NCI-H2196 treated with DMSO at 0.1 percent for 48 hours (cell line): ENCODE results near the gene SLC35E3.

Experiments
- DNase-seq: peaks from one replicate; lab custom pipeline; 2025; ENCODE audit not compliant: unreplicated experiment; lab: John Stamatoyannopoulos, UW

The SLC35E3 gene

DNA sequence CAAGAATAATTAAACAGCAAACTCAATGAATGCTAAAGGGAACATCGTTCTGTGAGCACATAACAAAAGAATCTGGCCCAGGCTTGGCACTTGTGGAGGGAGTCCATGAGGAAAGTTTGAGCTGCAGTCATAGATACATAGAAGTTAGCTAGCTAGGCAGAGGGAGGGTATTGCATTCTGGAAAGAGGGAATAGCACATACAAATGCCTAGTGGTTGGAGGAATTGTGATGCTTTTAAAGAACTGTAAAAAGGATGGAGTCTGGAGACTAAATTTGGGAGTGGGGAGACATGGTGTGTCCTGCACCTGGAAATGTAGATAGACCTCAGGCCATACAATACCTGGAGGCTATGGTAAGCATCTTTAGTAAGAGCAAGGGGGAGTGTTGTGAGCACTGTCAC, 24.0 kb downstream of the SLC35E3 start:
- DNase-seq, result no peak

DNA sequence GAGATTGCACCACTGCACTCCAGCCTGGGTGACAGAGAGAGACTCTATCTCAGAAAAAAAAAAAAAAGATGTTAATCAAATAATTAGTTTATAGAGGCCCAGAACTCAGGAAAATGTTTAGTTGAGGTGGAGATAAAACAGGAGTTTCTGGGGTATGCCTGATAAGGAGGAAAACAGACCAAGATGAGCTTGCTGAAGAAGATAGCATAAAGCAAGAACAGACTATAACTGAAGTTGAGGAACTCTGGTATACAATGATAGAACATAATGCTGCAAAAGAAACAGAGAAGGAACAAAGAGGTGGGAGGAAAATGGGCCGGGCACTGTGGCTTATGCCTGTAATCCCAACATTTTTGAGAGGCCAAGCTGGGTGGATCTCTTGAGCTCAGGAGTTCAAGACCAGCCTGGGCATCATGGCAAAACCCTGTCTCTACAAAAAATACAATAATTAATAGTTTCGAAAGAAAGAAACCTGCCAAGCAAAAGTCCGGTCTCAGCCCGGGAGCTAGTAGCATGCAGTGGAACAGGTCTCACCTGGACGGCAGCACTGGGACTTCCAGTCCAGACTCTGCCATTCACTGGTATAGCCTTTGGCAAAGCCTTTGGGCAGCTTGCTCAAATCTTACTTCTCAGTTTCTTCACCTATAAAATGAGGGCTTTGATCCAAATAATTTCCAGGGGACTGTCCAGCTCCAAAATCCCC, 25.4 kb downstream of the SLC35E3 start:
- DNase-seq, result no peak

DNA sequence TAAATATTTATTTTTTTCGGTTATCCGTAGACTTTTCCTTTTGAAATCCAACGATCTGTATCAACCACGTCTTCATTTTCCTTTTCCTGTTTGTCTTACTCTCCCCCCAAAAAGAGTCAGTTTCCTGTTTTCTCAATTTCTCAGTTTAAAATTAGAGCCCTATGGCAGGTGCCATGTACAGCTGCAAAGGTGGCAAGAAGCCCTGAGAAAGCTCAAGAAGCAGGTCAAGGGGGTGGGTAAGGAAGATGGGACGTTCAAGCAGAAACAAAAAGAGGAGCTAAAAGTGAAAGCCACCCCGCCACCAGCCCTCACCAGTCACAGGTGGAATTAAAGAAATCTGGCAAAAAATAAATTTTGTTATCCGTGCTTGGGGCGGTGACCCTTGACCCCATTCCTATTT, 26.7 kb downstream of the SLC35E3 start:
- DNase-seq, result no peak

DNA sequence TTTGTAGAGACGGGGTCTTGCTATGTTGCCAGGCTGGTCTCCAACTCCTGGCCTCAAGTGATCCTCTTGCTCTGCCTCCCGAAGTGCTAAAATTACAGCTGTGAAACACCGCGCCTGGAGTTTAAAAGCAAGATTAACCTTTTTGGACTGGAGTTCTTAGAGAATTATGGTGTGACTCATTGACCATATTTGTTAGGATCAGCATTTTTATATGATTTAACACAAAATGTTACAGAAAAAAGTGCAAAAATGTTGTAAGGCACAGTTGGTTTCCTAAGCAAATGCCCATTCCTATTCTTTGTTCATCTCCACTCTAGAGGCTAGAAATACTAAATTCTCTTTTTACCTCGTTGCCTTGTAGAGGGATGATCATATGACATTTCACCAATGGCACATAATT, 27.6 kb downstream of the SLC35E3 start:
- DNase-seq, result no peak

DNA sequence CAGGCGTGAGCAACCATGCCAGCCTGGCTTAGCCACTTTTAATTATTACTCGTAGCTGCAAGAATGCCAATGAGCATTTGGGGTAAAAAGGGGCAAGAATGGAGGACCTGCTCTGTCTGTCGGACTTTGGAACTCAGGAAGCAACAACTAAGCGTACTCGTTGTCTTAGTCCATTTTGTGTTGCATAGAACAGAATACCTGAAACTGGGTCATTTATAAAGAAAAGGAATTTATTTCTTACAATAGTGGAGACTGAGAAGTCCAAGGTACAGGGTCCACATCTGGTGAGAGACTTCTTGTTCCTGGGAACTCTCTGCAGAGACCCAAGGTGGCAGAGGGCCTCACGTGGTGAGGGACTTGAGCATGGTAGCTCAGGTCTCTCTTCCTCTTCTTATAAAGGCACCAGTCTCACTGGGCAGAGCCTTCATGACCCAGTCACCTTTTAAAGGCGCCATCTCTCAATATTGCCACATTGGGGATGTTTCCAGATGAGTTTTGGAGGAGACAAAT, 29.2 kb downstream of the SLC35E3 start:
- DNase-seq, result no peak

DNA sequence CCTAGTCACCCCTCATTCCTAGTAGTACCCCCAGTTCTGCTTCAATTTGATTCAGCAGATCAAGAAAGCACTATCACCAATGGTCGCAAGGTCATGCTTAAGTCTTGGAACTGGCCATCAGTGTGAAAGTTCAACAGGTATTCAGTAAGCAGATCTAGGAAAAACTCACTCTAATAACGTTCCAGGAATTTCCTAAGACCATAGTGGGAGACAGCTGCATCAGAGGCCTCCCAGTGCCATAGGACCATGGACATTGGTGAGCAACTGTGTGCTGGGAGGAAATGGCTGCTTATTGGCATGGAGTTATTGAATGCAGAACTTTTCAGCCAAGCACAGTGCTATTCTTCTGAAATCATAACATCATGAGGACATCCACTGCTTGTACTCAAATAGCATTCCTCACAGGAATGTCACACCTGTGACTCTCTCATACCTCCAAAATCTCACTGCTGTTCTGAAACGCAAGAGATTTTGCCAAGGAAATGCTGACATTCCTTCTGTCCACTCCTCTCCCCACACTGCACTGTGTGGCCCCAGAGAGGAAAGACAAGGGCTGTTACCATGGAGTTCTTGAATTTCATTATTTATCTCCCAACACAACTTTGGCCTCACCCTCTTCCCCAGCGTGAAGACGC, 31.1 kb downstream of the SLC35E3 start:
- no peak for DNase-seq

DNA sequence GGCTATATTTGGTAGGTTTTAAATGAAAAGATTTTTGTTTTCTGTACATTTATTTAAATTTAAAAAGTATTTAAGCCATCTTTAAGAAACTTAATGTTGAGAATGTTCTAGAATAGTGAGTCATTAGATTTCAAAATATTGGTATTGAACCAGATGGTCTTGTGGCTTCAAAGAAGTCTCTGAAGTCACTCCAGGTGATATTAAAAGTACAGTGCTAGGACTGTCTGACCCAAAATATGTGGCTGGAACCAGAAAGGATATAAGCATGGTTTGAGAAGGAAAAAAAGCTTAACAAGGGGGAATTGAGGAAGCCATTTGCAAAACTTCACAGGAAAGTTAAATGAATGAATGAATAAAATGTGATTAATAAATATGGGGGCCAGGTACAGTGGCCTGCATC, 33.3 kb downstream of the SLC35E3 start:
- DNase-seq, result no peak

DNA sequence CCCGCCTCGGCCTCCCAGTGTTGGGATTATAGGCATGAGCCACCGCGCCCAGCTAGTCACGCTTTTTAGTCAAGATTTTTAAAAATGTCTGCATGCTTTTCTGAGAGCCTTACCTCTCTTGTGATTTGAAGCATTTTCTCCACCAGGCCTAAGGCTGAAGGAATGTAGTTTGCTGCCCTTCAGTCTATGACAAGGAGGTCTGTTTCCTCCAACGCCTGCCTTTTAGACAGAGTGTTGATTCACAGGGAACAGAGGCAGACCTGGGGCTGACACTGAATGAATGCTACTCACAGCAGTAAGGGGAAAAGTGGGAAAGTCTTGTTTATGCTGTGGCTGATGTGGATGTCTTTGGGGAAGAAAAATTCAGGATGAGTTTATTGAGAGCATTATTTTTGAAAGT, 34.8 kb downstream of the SLC35E3 start:
- no peak for DNase-seq

DNA sequence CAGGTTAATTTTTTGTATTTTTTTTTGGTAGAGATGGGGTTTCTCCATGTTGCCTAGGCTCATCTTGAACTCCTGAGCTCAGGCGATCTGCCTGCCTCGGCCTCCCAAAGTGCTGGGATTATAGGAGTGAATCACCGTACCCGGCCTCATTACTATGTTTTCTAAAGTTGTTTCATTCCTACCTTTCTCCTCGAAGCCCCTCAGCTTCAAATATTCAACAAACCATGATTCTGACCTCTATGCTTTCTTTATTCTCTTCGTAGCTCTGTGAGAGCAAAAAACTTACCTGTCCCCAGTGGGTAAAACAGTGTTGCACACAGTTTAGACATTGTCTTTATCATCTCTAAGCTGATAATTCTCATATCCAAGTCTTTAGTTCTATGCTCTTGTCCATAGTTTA, 35.8 kb downstream of the SLC35E3 start:
- no peak for DNase-seq

DNA sequence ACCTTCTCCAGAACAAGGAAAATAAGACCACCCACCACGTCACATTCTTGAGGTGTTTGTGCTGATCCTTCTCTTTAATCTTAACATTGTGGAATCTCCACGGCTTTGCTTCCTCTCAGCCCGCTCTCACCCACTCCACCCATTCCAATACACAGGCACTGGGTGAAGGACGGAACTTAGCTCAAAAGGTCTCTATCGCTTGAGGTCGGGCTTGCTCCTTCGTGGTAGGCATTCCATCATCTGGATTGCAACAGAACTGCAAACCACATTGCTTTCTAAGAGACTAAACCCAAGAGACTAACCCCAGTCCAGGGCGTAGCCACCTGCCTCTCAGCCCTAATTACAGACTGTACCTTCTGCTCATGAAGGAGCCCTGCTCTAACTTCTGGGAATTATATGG, 38.0 kb downstream of the SLC35E3 start:
- no peak for DNase-seq

DNA sequence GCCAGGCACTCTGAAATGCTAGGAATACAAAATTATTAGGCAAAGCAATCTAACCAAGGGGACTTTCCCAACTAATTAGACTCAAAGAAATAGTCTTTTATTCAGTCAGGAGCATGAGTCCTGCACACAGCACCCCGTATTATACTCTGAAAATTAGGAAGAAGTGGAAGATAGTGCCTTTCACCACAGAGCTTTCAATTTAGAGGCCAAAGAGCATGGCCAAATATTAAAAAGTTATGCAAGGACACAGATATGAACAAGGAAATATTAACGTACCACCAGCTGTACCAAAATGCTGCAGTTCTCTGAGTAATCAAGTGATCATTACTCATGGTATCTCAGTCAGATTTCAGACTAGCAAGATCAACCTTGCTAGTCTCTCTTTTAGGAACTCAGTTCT, 39.4 kb downstream of the SLC35E3 start:
- no peak for DNase-seq

DNA sequence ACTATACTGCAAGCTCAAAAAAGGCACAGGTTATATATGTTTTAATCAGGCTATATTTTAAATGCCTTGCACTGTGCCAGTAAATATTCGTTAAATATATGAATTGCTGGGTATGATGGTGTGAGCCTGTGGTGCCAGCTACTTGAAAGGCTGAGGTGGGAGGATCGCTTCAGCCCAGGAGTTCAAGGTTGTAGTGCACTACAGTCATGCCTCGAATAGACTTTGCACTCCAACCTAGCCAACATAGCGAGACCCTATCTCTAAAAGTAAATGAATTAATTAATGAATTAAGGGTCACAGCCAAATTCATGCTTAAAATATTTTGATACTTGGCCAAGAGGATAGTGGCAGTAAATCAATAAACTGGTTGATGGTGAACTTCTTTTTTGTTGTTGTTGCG, 39.8 kb downstream of the SLC35E3 start:
- DNase-seq, result no peak

DNA sequence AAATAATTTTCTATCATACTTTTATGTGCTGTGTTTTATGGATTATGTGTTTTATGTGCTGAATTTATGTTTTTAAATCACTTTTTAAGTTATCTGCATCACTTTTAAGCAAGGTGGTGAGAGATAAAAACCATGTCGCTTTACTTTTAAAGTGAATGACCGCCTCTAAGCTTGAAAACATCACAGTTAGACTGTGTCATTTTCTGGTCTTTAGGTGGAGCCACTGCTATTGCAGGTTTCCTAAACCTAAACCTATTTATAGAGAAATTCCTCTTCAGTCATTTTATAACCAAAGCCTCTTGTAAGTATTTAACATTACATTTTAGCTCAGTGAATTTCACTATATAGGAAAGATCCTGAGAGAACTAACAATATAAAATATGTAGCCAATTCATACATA, 41.0 kb downstream of the SLC35E3 start:
- DNase-seq, result no peak

DNA sequence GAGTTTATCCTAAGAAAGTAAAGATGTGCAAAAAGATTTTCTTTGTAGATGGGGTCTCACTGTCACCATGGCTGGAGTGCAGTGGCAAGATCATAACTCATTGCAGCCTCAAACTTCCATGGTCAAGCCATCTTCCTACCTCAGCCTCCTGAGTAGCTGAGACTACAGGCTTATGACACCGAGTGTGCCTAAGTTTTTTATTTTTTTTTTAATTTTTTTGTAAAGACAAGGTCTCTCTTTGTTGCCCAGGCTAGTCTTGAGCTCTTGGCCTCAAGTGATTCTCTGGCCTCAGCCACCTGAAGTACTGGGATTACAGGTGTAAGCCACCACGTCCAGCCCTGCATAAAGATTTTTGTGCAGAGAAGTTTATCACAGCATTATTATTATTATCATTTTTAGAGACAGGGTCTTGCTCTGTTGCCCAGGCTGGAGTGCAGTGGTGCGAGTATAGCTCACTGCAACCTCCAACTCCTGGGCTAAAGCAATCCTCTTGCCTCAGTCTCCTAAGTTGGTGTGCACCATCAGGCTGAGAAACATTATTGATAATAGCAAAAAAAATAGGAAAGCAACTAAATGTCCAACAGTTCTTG, 42.7 kb downstream of the SLC35E3 start:
- no peak for DNase-seq

DNA sequence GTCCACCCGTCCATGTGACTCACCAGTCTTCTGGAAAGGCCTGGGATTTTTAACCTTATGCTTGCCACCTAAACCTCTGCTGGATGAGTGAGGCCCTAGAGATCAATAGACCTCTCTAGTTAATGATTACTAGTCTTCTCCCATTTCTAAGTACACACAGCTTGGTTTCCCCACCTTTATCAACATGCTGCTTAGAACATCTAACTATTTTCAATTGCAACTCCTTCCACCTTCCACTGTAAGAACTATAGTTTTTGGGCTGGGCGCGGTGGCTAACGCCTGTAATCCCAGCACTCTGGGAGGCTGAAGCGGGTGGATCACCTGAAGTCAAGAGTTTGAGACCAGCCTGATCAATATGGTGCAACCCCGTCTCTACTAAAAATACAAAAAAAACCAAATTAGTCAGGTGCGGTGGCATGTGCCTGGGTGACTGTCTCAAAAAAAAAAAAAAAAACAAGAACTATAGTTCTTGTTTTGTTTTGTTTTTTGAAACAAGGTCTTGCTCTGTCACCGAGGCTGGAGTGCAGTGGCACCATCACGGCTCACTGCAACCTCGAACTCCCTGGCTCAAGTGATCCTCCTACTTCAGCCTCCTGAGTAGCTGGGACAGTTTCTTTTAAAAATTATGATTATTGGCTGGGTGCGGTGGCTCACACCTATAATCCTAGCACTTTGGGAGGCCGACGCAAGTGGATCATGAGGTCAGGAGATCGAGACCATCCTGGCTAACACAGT, 43.3 kb downstream of the SLC35E3 start:
- no peak for DNase-seq

DNA sequence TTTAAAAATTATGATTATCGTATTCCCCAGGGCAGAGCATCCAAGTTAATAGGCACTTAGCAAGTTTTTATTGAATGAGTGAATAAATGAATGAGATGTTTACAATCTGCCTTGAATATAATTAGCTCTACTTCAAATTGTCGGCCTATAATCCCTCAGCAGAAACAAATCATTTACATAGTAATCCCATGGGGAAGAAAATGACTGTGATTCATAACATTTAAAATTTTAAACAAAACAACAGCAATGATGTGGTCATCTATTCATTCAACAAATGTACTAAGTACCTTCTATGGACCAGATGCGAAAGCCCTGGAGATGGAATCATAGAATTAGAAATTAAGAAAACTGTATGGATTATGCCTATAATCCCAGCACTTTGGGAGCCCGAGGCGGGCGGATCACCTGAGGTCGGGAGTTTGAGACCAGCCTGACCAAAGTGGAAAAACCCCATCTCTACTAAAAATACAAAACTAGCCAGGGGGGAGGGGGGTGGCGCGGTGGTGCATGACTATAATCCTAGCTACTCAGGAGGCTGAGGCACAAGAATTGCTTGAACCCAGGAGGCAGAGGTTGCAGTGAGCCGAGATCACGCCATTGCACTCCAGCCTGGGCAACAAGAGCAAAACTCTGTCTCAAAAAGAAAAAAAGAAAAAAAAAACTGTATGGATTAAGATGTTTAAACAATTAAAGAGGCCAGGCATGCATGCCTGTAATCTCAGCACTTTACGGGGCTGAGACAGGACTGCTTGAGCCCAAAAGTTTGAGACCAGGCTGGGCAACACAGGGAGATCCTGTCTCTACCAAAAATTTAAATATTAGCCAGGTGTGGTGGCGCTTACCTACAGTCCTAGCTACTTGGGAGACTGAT, 44.3 kb downstream of the SLC35E3 start:
- DNase-seq, result no peak

DNA sequence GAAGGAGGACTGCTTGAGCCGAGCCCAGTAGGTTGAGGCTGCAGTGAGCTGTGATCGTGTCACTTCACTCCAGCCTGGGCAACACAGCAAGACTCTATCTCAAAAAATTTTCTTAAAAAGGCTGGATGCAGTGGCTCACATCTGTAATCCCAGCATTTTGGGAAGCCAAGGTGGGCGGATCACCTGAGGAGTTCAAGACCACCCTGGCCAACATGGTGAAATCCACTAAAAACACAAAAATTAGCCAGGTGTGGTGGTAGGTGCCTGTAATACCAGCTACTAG, 44.9 kb downstream of the SLC35E3 start:
- DNase-seq, result no peak

DNA sequence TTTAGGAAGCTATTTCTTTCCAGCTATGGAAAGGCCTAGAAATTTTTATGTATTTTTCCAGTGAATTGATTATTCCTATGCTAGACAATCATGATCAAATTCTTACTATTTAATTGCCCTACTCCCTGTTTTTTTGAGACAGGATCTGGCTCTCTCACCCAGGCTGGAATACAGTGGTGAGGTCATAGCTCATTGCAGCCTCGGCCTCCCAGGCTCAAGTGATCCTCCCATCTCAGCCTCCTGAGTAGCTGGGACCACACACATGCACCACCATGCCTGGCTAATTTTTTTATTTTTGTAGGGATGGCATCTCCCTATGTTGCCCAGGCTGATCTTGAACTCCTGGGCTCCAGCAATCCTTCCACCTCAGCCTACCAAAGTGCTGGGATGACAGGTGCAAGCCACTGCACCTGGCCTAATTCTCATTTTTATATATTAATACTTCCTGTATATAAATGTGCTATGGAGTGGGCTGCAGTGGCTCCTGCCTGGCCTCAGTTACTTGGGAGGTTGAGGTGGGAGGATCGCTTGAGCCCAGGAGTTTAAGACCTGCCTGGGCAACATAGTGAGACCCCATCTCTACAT, 46.0 kb downstream of the SLC35E3 start:
- no peak for DNase-seq

DNA sequence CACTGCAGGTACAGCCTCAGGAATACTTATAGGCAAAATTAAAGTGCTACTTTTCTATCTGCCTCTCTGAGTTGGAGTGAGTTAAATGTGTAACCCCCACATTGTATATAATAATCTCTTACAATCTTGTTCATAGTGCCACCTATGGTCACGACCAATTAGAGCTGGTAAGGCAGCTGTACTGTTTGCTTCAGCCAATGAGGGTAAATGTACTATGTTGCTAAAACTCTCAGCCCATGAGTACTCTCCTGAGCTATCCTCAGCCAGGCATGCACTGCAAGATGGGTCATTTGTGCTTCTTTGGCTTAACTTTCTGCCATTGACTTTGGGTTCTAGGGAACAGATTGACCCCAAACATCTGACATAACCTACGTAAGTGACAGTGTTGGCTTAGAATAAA, 47.0 kb downstream of the SLC35E3 start:
- DNase-seq, result no peak

DNA sequence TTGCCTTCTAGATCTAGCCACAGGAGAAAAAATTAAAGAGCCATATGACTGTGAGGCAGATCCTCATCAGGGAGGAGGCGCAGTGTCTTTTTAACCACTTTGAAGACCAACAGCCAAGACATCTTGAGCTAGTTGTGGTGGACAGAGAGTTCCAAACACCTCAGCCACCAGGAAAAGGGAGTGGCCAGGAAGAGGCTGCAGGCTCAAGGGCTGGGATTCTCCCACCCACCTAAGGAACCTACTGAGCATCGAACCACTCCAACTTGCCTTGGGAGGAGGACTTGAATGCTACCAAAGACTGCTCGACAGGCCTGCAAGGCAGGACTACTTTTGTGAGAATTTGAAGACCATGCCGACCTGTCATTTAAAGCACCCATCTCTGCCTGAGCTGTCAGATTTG, 47.5 kb downstream of the SLC35E3 start:
- no peak for DNase-seq
